Right forelimb (tissue), 1 donor: ENCODE results near the gene MDC1.
A peak's percentile ranks its signal among the peaks of the same experiment; 100 is the strongest.
"Not testable (repeated sequence)": the region's sequence is repeated elsewhere in the genome, so short reads cannot be mapped to it uniquely, and the experiment has no call there.

Experiments
- DNase-seq: peaks from one replicate; pipeline ENCODE4 v3.0.0-alpha.2; 2018

Gene MDC1

GRCh38 chr6:30717129-30717844 is at the start of gene MDC1:
MDC1 (minus strand) TSS chr6:30717281; CDS start chr6:30715175, 2,106 bp downstream.
- peak; percentile 99 for DNase-seq

- no peak for DNase-seq
Measured at GRCh38 chr6:30766461-30767157, 49.5 kb upstream of the MDC1 start.

- DNase-seq = not testable (repeated sequence)
Measured at GRCh38 chr6:30765495-30765894, 48.4 kb upstream of the MDC1 start.

- DNase-seq = not testable (repeated sequence)
Measured at GRCh38 chr6:30764490-30765043, 47.5 kb upstream of the MDC1 start.

- no peak for DNase-seq
Measured at GRCh38 chr6:30763618-30764489, 46.8 kb upstream of the MDC1 start.

GRCh38 chr6:30763155-30763617 is 46.1 kb upstream of the MDC1 start:
- DNase-seq = no peak

GRCh38 chr6:30761791-30762429 is 44.8 kb upstream of the MDC1 start:
- DNase-seq = no peak

- DNase-seq = no peak
Measured at GRCh38 chr6:30760549-30760948, 43.5 kb upstream of the MDC1 start.

GRCh38 chr6:30759575-30760239 is 42.6 kb upstream of the MDC1 start:
- DNase-seq = no peak

GRCh38 chr6:30757261-30757904 is 40.3 kb upstream of the MDC1 start:
- no peak for DNase-seq

- DNase-seq = not testable (repeated sequence)
Measured at GRCh38 chr6:30756405-30757003, 39.4 kb upstream of the MDC1 start.

- no peak for DNase-seq
Measured at GRCh38 chr6:30754631-30755030, 37.5 kb upstream of the MDC1 start.

GRCh38 chr6:30752157-30752927 is 35.3 kb upstream of the MDC1 start:
- peak; percentile 89 for DNase-seq

GRCh38 chr6:30750379-30750668 is 33.2 kb upstream of the MDC1 start:
- no peak for DNase-seq

- no peak for DNase-seq
Measured at GRCh38 chr6:30749554-30750378, 32.7 kb upstream of the MDC1 start.

- no peak for DNase-seq
Measured at GRCh38 chr6:30748851-30749540, 31.9 kb upstream of the MDC1 start.

- DNase-seq = no peak
Measured at GRCh38 chr6:30747902-30748769, 31.1 kb upstream of the MDC1 start.

GRCh38 chr6:30747300-30747687 is 30.2 kb upstream of the MDC1 start:
- no peak for DNase-seq
